ENCODE data around the gene PML. TPM values are rescaled to one million over a fixed set of nuclear protein-coding genes. Genes with fewer than 3 reads are reported as not detected.
"Not testable (repeated sequence)": the region's sequence is repeated elsewhere in the genome, so short reads cannot be mapped to it uniquely, and the experiment has no call there.

The PML gene
- total and polyA plus RNA-seq, 2 experiments from 2014 or later: 15.7 to 29.9 TPM

GRCh38 chr15:74095610-74096009 is 101.1 kb downstream of the PML start:
- not testable (repeated sequence) for H2AFZ ChIP-seq; DNase-seq (ENCODE audit: low spot score); H3K4me2 ChIP-seq; H3K27me3 ChIP-seq; H3K9me3 ChIP-seq (ENCODE audit: low read depth); H3K79me2 ChIP-seq; H3K9me2 ChIP-seq (replicated peaks; ENCODE audit: insufficient read depth); H4K20me1 ChIP-seq (ENCODE audit: insufficient read depth, poor library complexity, severe bottlenecking); H3K27ac ChIP-seq; H3K36me3 ChIP-seq (replicated peaks; ENCODE audit: insufficient read depth, low read depth); H3K4me1 ChIP-seq (ENCODE audit: insufficient read depth); H3K4me3 ChIP-seq
- 100% methylated on average over 3 of the region's 10 CpGs for WGBS (ENCODE audit: low lambda C conversion rate, missing lambda C conversion rate)

DNA sequence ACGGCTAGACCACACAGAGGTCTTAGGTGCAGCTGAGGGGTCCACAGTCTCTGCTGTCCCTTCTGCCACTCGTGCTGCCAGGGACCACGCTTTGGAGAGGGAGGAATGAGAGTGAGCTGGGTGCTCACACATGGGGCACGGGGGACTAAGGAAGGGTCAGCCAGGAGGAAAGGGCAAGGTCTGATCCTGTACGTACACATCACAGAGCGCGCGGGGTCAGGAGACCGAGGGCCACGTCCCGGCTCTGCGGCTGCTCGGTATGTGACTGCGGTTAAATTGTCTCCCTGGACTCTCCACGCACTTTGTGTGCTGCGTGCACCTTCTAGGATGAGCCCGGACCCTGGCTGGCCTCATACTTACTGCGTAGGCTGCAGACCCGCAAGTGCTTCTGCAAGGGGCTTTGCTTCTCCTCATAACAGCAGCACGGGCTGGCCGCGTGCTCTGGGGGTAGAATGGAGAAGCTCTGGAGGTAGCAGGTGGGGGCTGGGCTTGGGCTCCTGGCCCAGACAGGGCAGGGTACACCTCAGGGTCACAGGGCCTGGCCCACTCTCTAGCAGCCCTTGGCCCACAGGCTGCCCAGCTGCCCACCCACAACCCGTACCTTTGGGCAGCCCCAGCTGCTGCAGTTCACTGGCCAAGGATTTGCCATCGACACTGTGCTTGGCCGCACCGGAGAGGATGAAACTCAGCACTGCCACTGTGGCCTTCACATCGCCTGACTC is 102.4 kb downstream of the PML start:
- DNase-seq (ENCODE audit: low spot score); H3K4me3 ChIP-seq; H3K4me1 ChIP-seq (ENCODE audit: insufficient read depth); H3K4me2 ChIP-seq; H3K79me2 ChIP-seq; H4K20me1 ChIP-seq (ENCODE audit: insufficient read depth, poor library complexity, severe bottlenecking); H2AFZ ChIP-seq; H3K27ac ChIP-seq; H3K27me3 ChIP-seq; H3K9me3 ChIP-seq (ENCODE audit: low read depth); H3K9me2 ChIP-seq (replicated peaks; ENCODE audit: insufficient read depth); H3K36me3 ChIP-seq (replicated peaks; ENCODE audit: insufficient read depth, low read depth): not testable (repeated sequence)
- WGBS (ENCODE audit: low lambda C conversion rate, missing lambda C conversion rate): no CpG with 5 or more reads among the region's 27 CpGs

Small RNAs within 50 kb of the gene (small RNA-seq; reads per million reads assigned to genes)
- not detected for gene RN7SL429P

Other genes starting within 250 kb of the PML start
- gene INSYN1, start 241.4 kb upstream of the PML start, total RNA-seq: 1.3 and 3.3 TPM in 2 replicates
- gene INSYN1, start 241.4 kb upstream of the PML start, polyA plus RNA-seq: 1.9 and 8.1 TPM in 2 replicates
- not detected in 2 replicates for gene TBC1D21, start 121.2 kb upstream of the PML start, total RNA-seq
- gene TBC1D21, start 121.2 kb upstream of the PML start, polyA plus RNA-seq: not detected in 2 replicates
- 35.6 and 44.5 TPM in 2 replicates for gene LOXL1, start 68.3 kb upstream of the PML start, total RNA-seq
- gene LOXL1, start 68.3 kb upstream of the PML start, polyA plus RNA-seq: 96.9 and 136 TPM in 2 replicates
- 10.3 and 14.2 TPM in 2 replicates for gene STOML1, start 2.4 kb upstream of the PML start, total RNA-seq
- gene STOML1, start 2.4 kb upstream of the PML start, polyA plus RNA-seq: 19.8 and 21.0 TPM in 2 replicates
- gene GOLGA6A, start 87.8 kb downstream of the PML start, total RNA-seq: not detected in 2 replicates
- not detected in 2 replicates for gene GOLGA6A, start 87.8 kb downstream of the PML start, polyA plus RNA-seq
- gene ISLR2, start 135.9 kb downstream of the PML start, total RNA-seq: 1.7 TPM in 1 of 2 replicates, not detected in the other
- 0.13 TPM in 1 of 2 replicates, not detected in the other for gene ISLR2, start 135.9 kb downstream of the PML start, polyA plus RNA-seq
- gene ISLR, start 179.0 kb downstream of the PML start, total RNA-seq: 31.4 and 36.4 TPM in 2 replicates
- gene ISLR, start 179.0 kb downstream of the PML start, polyA plus RNA-seq: 27.8 and 32.0 TPM in 2 replicates
- 13.6 and 31.5 TPM in 2 replicates for gene STRA6, start 208.1 kb downstream of the PML start, total RNA-seq
- gene STRA6, start 208.1 kb downstream of the PML start, polyA plus RNA-seq: 37.1 and 56.6 TPM in 2 replicates
- 0.32 and 0.63 TPM in 2 replicates for gene CCDC33, start 241.6 kb downstream of the PML start, total RNA-seq
- 0.86 and 1.3 TPM in 2 replicates for gene CCDC33, start 241.6 kb downstream of the PML start, polyA plus RNA-seq

All from hepatocyte (in vitro differentiated cells).